Tibial artery (tissue), 4 donors: Measurements from ENCODE around the gene ALG12.
A peak's percentile ranks its signal among the peaks of the same experiment; 100 is the strongest.

ENCODE experiments used
- DNase-seq, 2 donors: peaks; one replicate each; pipeline ENCODE4 v3.0.0-alpha.2; 2019
- H3K27ac ChIP-seq, 2 donors: fragments of 200-600 bp; sonication (generic) in 1 of 2; 1 replicate in 1 of 2; 2 replicates in 1 of 2; pipeline ENCODE4 v1.5.1; 2018 to 2019; ENCODE audit warnings: mild to moderate bottlenecking in 1 of 2
- H3K27me3 ChIP-seq, 2 donors: fragments of 200-600 bp; sonication (generic) in 1 of 2; one replicate each; pipeline versions ENCODE4 v1.5.1 to v1.6.0; 2016 to 2019
- H3K36me3 ChIP-seq, 3 donors: fragments of 200-600 bp; sonication (generic) in 2 of 3; one replicate each; pipeline ENCODE4 v1.5.1; 2016 to 2019; ENCODE audit warnings: mild to moderate bottlenecking in 2 of 3
- H3K4me1 ChIP-seq, 4 donors: fragments of 200-600 bp; sonication (generic) in 2 of 4; 1 replicate in 3 of 4; 2 replicates in 1 of 4; pipeline ENCODE4 v1.5.1; 2016 to 2019
- H3K4me3 ChIP-seq, 2 donors: fragments of 200-600 bp; sonication (generic) in 1 of 2; 1 replicate in 1 of 2; 2 replicates in 1 of 2; pipeline ENCODE4 v1.5.1; 2018 to 2019; ENCODE audit warnings: mild to moderate bottlenecking in 2 of 2
- H3K9me3 ChIP-seq, 3 donors: fragments of 200-600 bp; sonication (generic) in 1 of 3; one replicate each; pipeline ENCODE4 v1.5.1; 2016 to 2019
- CTCF ChIP-seq, 2 experiments: fragments of 200-600 bp in 1 of 2; fragments of 450-650 bp in 1 of 2; IDR thresholded peaks; one replicate each; pipeline ENCODE4 v1.5.1; 2017 to 2019; ENCODE audit warnings: antibody characterized with exemption in 2 of 2, mild to moderate bottlenecking in 1 of 2, moderate library complexity in 1 of 2
- intact Hi-C: fragments of 100-400 bp; cut with DNase I; formaldehyde crosslinking; loops from one replicate; pipeline ENCODE4 v1.15.0; 2023; ENCODE audit warnings: low total_unique reads

ALG12 gene

GRCh38 chr22:49962012-49962750, 43.9 kb upstream of the ALG12 start:
- Histone ChIP-seq H3K4me1 (peaks cover 0 to 71% (median 41%) of the 10 kb centered on the region in 4 donors), H3K4me3 (peak overlapping the region; percentile 81 to 85), H3K9me3 (no peaks in the 10 kb centered on the region), H3K27ac (peak overlapping the region; percentile 88 to 89), H3K27me3 (no peaks in the 10 kb centered on the region), H3K36me3 (peaks cover 17 to 35% (median 35%) of the 10 kb centered on the region in 3 donors)
- TF ChIP-seq CTCF (IDR thresholded peaks at IDR 0.05), result no peak
- DNase-seq, result peak; percentile 90 to 96
- intact Hi-C loops, result loop anchor here (10.0 kb wide), 1 partner anchor 343 kb away; the partner anchor contains the start of gene PLXNB2

GRCh38 chr22:49961601-49962011, 43.4 kb upstream of the ALG12 start:
- Histone ChIP-seq H3K9me3 (no peaks in the 10 kb centered on the region), H3K4me1 (peaks cover 0 to 66% (median 36%) of the 10 kb centered on the region in 4 donors), H3K4me3 (peak overlapping the region; percentile 81 to 85), H3K27me3 (no peaks in the 10 kb centered on the region), H3K36me3 (peaks cover 17 to 35% (median 35%) of the 10 kb centered on the region in 3 donors), H3K27ac (peak overlapping the region; percentile 88 to 89)
- peak in 1 of 2 donors; percentile 72 for DNase-seq
- TF ChIP-seq CTCF (IDR thresholded peaks at IDR 0.05), result no peak
- intact Hi-C loops, result loop anchor here (10.0 kb wide), 1 partner anchor 343 kb away; the partner anchor contains the start of gene PLXNB2

GRCh38 chr22:49961005-49961600, 42.9 kb upstream of the ALG12 start:
- no peaks in the 10 kb centered on the region for H3K27me3 ChIP-seq
- H3K27ac ChIP-seq, result peak overlapping the region; percentile 88 to 89
- DNase-seq, result peak in 1 of 2 donors; percentile 80
- H3K36me3 ChIP-seq, result peaks cover 17 to 35% (median 35%) of the 10 kb centered on the region in 3 donors
- no peaks in the 10 kb centered on the region for H3K9me3 ChIP-seq
- H3K4me3 ChIP-seq, result peak overlapping the region; percentile 81 to 85
- TF ChIP-seq CTCF (IDR thresholded peaks at IDR 0.05), result no peak
- intact Hi-C loops, result loop anchor here (10.0 kb wide), 1 partner anchor 344 kb away; the partner anchor contains the start of gene PLXNB2
- peaks cover 0 to 61% (median 31%) of the 10 kb centered on the region in 4 donors for H3K4me1 ChIP-seq

- intact Hi-C loops, result loop anchor here (10.0 kb wide), 1 partner anchor 344 kb away; the partner anchor contains the start of gene PLXNB2
- no peak for TF ChIP-seq CTCF (IDR thresholded peaks at IDR 0.05)
- Histone ChIP-seq H3K4me3 (peak within 1 kb of the TSS; percentile 81 to 85), H3K27ac (peak within 1 kb of the TSS; percentile 88 to 89), H3K4me1 (peaks cover 0 to 58% (median 29%) of the 10 kb centered on the region in 4 donors), H3K27me3 (no peaks in the 10 kb centered on the region), H3K36me3 (peaks cover 17 to 35% (median 35%) of the 10 kb centered on the region in 3 donors), H3K9me3 (no peaks in the 10 kb centered on the region)
- DNase-seq, result peak; percentile 93 to 97
Observed at GRCh38 chr22:49960159-49961004, 42.1 kb upstream of the ALG12 start, which contains the start of gene PIM3. PIM3 (plus strand) TSS chr22:49960772; CDS start chr22:49960948, 176 bp downstream.

- Histone ChIP-seq H3K27ac (peak overlapping the region; percentile 88 to 89), H3K27me3 (no peaks in the 10 kb centered on the region), H3K9me3 (no peaks in the 10 kb centered on the region), H3K36me3 (peaks cover 17 to 33% (median 31%) of the 10 kb centered on the region in 3 donors), H3K4me1 (peaks cover 0 to 62% (median 27%) of the 10 kb centered on the region in 4 donors), H3K4me3 (peak overlapping the region; percentile 81 to 85)
- intact Hi-C loops, result loop anchor here (10.0 kb wide), 1 partner anchor 345 kb away; the partner anchor contains the start of gene PLXNB2
- TF ChIP-seq CTCF (IDR thresholded peaks at IDR 0.05), result no peak
- DNase-seq, result peak in 1 of 2 donors; percentile 79
Observed at GRCh38 chr22:49959782-49960158, 41.5 kb upstream of the ALG12 start.
